Endothelial cell of umbilical vein (primary cell): Measurements from ENCODE around the gene ATXN1. TPM values are rescaled to one million over a fixed set of nuclear protein-coding genes. Genes with fewer than 3 reads are reported as not detected.

Experiments used
- BruUV-seq: library from RNA; stranded (reverse); fragments of 400-500 nt; replicated peaks from 2 replicates; lab custom pipeline; 2021; lab: Mats Ljungman, UMichigan
- CTCF ChIA-PET: fragments of 300-600, 350-600 bp; sonication (Branson Sonifier 250); formaldehyde crosslinking; loops from one replicate; lab custom pipeline; 2021; ENCODE audit warnings: antibody characterized with exemption, inconsistent platforms; lab: Charles Lee
- POLR2A ChIA-PET: fragments of 300-600, 350-600 bp; sonication (Branson Sonifier 250); formaldehyde crosslinking; loops from one replicate; lab custom pipeline; 2021; ENCODE audit warnings: antibody characterized with exemption, inconsistent platforms; lab: Charles Lee
- DNase-seq: peaks from one replicate; pipeline ENCODE4 v3.0.0-alpha.2; 2011; ENCODE audit warnings: low read depth, low spot score
- FAIRE-seq: peaks from 2 replicates; lab custom pipeline; 2011; peaks lifted over from hg19 to GRCh38; lab: Jason Lieb, UNC
- H2AFZ ChIP-seq: 2 replicates; pipeline ENCODE4 v1.6.0; 2012; ENCODE audit warnings: low read depth, low read length, control low read depth, inconsistent platforms
- H3K27ac ChIP-seq: 2 replicates; pipeline ENCODE4 v1.5.1; 2011; ENCODE audit warnings: low read depth, mild to moderate bottlenecking, control low read depth, low read length, moderate library complexity; ENCODE audit not compliant: insufficient read depth
- H3K27me3 ChIP-seq, 2 experiments: 2 replicates each; pipeline versions ENCODE4 v1.6.0 to v1.6.1; 2011; ENCODE audit warnings: low read length in 2 of 2, mixed read lengths in 1 of 2; ENCODE audit not compliant: control insufficient read depth in 2 of 2, insufficient read depth in 2 of 2
- H3K36me3 ChIP-seq, 2 experiments: 2 replicates in 1 of 2; 3 replicates in 1 of 2; pipeline ENCODE4 v1.5.1; 2011; ENCODE audit warnings: low read length in 2 of 2, mild to moderate bottlenecking in 1 of 2, moderate library complexity in 1 of 2; ENCODE audit not compliant: control insufficient read depth in 2 of 2, insufficient read depth in 2 of 2; ENCODE audit errors: extremely low read depth in 1 of 2
- H3K4me1 ChIP-seq: 3 replicates; pipeline ENCODE4 v1.5.1; 2011; ENCODE audit warnings: mild to moderate bottlenecking, low read length; ENCODE audit not compliant: control insufficient read depth, insufficient read depth; ENCODE audit errors: extremely low read depth
- H3K4me2 ChIP-seq: 2 replicates; pipeline ENCODE4 v1.6.1; 2011; ENCODE audit warnings: low read length, control low read depth, mixed read lengths; ENCODE audit not compliant: insufficient read depth
- H3K4me3 ChIP-seq, 3 experiments: fragments of 200-600 bp in 1 of 3; sonication (generic), shearing (Covaris generic) in 1 of 3; replicated peaks in 1 of 3; 2 replicates each; pipeline ENCODE4 v1.5.1; 2011 to 2016; ENCODE audit warnings: control low read depth in 3 of 3, low read length in 3 of 3, mild to moderate bottlenecking in 2 of 3, inconsistent platforms in 1 of 3, low read depth in 1 of 3, moderate library complexity in 1 of 3; ENCODE audit not compliant: insufficient read depth in 1 of 3
- H3K79me2 ChIP-seq: 2 replicates; pipeline ENCODE4 v1.6.0; 2012; ENCODE audit warnings: low read length, inconsistent platforms; ENCODE audit not compliant: control insufficient read depth, insufficient read depth
- H3K9ac ChIP-seq: replicated peaks from 2 replicates; pipeline ENCODE3; 2011; ENCODE audit warnings: low read length, control low read depth; ENCODE audit not compliant: insufficient read depth; ENCODE audit errors: extremely low read depth
- H3K9me1 ChIP-seq: replicated peaks from 3 replicates; pipeline ENCODE4 v1.6.0; 2011; ENCODE audit warnings: mild to moderate bottlenecking, low read length; ENCODE audit not compliant: control insufficient read depth, insufficient read depth; ENCODE audit errors: extremely low read depth
- H3K9me3 ChIP-seq: replicated peaks from 2 replicates; pipeline ENCODE4 v1.5.1; 2012; ENCODE audit warnings: low read length, inconsistent platforms; ENCODE audit not compliant: control insufficient read depth, insufficient read depth
- H4K20me1 ChIP-seq: replicated peaks from 2 replicates; pipeline ENCODE3; 2011; ENCODE audit warnings: mild to moderate bottlenecking, low read length; ENCODE audit not compliant: control insufficient read depth, insufficient read depth; ENCODE audit errors: extremely low read depth
- GATA2 ChIP-seq: IDR thresholded peaks from 2 replicates; pipeline ENCODE4 v1.7.0; 2011; ENCODE audit warnings: low read depth, mild to moderate bottlenecking, moderate library complexity, mixed read lengths, low read length; ENCODE audit not compliant: insufficient read length, insufficient read depth
- JUN ChIP-seq: IDR thresholded peaks from 2 replicates; pipeline ENCODE4 v1.6.1; 2011; ENCODE audit warnings: borderline replicate concordance, low read depth; ENCODE audit not compliant: insufficient read length, insufficient read depth
- MYC ChIP-seq: IDR thresholded peaks from one replicate; pipeline ENCODE4 v1.6.1; 2011; ENCODE audit warnings: mild to moderate bottlenecking, low read depth, low read length
- POLR2AphosphoS5 ChIP-seq: IDR thresholded peaks from 2 replicates; pipeline ENCODE4 v1.6.1; 2012; ENCODE audit warnings: low read depth, mild to moderate bottlenecking, control low read depth, low read length, moderate library complexity; ENCODE audit not compliant: insufficient read depth
- dilution Hi-C: fragments of 300-500 bp; cut with MboI; formaldehyde crosslinking; loops from one replicate; pipeline ENCODE4 v1.15.0; 2019; ENCODE audit warnings: low sequenced_read_pairs; ENCODE audit not compliant: extremely low pct_ligation_motif_present
- intact Hi-C: fragments of 100-400 bp; cut with micrococcal nuclease; formaldehyde crosslinking; loops from one replicate; pipeline ENCODE4 v1.10.0; 2022
- polyA plus RNA-seq, 4 experiments: library from polyadenylated mRNA; depleted of rRNA in 3 of 4; stranded (reverse) in 3 of 4; unstranded in 1 of 4; fragments of >200 nt; gene quantifications; 2 replicates each; pipeline versions ENCODE4 v1.2.1 to v1.2.3, GENCODE V29; 2011 to 2012; ENCODE audit warnings: missing spikeins in 1 of 4
- total RNA-seq: library from RNA; stranded (reverse); gene quantifications from 2 replicates; pipeline ENCODE4 v1.2.3, GENCODE V29; 2021
- TF ChIP-seq, protein P1 (sequence below), 2 donors: IDR thresholded peaks; 1 replicate in 1 of 2; 2 replicates in 1 of 2; pipeline ENCODE4 v1.5.1; 2011; ENCODE audit warnings: low read length in 2 of 2, mild to moderate bottlenecking in 2 of 2, moderate library complexity in 2 of 2, control low read depth in 1 of 2, inconsistent platforms in 1 of 2, low read depth in 1 of 2; ENCODE audit not compliant: insufficient read depth in 1 of 2; ENCODE audit errors: extremely low read depth in 1 of 2
- TF ChIP-seq, protein P2 (sequence below): IDR thresholded peaks from 2 replicates; pipeline ENCODE4 v1.6.1; 2011; ENCODE audit not compliant: insufficient read depth, insufficient read length

The ATXN1 gene
- total and polyA plus RNA-seq, 2 donors (not counting 3 experiments of a cell fraction or from before 2014, with no cell fraction given) = 16.4 to 33.0 TPM

DNA sequence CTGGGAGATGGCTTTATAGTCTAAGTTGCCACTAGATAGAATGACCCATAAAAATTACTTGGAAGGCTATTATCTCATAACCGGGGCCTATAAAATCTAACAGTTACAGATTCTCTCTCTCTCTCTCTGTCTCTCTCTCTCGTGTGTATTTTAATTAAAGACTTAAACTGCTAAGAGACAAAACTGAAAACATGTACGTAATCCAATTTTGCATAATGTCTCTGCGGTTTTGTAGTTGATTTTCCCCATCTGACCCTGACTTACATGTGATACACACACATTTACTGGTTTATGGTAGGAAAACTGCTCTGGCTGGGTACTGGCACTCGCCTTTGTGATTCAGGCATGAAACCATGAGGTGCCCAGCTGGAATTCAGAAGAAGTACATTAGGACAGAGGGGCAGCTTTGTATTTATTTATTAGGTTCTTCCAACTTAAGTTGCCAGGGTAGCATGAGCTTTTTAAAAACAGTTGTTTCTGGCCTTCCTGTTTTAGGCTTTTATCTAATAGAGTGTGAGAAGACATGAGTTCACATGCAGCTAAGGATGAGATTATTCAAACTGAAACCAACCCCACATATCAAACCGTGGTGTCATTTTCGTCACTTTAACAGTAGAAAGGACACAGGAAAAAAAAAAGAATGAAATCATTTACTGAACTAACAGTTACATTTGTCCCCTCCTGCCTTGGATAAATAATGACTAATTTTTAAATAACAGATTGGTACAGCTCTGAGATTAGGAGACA lies 340.4 kb downstream of the ATXN1 start:
- no peak overlapping the region for H3K4me2 ChIP-seq
- peak; percentile 33 for FAIRE-seq
- H3K4me1 ChIP-seq = no peaks in the 10 kb centered on the region
- no peak overlapping the region for H3K9ac ChIP-seq
- H3K79me2 ChIP-seq = no peaks in the 10 kb centered on the region
- no peaks in the 10 kb centered on the region for H3K36me3 ChIP-seq
- no peak for DNase-seq
- POLR2A ChIA-PET = no interaction called here
- H3K4me3 ChIP-seq = no peak overlapping the region
- H4K20me1 ChIP-seq = no peaks in the 10 kb centered on the region
- no peak for TF ChIP-seq MYC
- TF ChIP-seq JUN = no peak
- TF ChIP-seq GATA2 = no peak
- intact Hi-C loops = no loop called here
- no TSS peak for BruUV-seq
- H3K27me3 ChIP-seq = no peaks in the 10 kb centered on the region
- dilution Hi-C loops = no loop called here
- no peaks in the 10 kb centered on the region for H3K9me1 ChIP-seq
- no peak overlapping the region for H3K27ac ChIP-seq
- CTCF ChIA-PET = interaction anchor here (0.6 to 1.8 kb wide), 3 partner anchors 17 to 341 kb away, joined by 4 to 7 read pairs (median 5); partner anchors contain the start of gene ATXN1
- H3K9me3 ChIP-seq = no peaks in the 10 kb centered on the region
- no peak overlapping the region for H2AFZ ChIP-seq

GRCh38 chr6:16420337-16420714 lies 340.9 kb downstream of the ATXN1 start:
- Histone ChIP-seq H3K4me1 (no peaks in the 10 kb centered on the region), H3K36me3 (no peaks in the 10 kb centered on the region), H3K4me2 (no peak overlapping the region), H2AFZ (no peak overlapping the region), H3K9me1 (no peaks in the 10 kb centered on the region), H3K79me2 (no peaks in the 10 kb centered on the region), H3K9ac (no peak overlapping the region), H3K27ac (no peak overlapping the region), H3K27me3 (no peaks in the 10 kb centered on the region), H3K9me3 (no peaks in the 10 kb centered on the region), H3K4me3 (no peak overlapping the region), H4K20me1 (no peaks in the 10 kb centered on the region)
- ChIA-PET CTCF (interaction anchor here (0.6 to 1.8 kb wide), 4 partner anchors 16 to 341 kb away, joined by 3 to 7 read pairs (median 4); partner anchors contain the start of gene ATXN1), POLR2A (no interaction called here)
- intact Hi-C loops (no loop called here), dilution Hi-C loops (no loop called here)
- TF ChIP-seq POLR2AphosphoS5 (no peak), JUN (no peak), MYC (no peak)
- TF ChIP-seq, protein P1, sequence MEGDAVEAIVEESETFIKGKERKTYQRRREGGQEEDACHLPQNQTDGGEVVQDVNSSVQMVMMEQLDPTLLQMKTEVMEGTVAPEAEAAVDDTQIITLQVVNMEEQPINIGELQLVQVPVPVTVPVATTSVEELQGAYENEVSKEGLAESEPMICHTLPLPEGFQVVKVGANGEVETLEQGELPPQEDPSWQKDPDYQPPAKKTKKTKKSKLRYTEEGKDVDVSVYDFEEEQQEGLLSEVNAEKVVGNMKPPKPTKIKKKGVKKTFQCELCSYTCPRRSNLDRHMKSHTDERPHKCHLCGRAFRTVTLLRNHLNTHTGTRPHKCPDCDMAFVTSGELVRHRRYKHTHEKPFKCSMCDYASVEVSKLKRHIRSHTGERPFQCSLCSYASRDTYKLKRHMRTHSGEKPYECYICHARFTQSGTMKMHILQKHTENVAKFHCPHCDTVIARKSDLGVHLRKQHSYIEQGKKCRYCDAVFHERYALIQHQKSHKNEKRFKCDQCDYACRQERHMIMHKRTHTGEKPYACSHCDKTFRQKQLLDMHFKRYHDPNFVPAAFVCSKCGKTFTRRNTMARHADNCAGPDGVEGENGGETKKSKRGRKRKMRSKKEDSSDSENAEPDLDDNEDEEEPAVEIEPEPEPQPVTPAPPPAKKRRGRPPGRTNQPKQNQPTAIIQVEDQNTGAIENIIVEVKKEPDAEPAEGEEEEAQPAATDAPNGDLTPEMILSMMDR (IDR thresholded peaks at IDR 0.05; ENCODE audit: extremely low read depth in 1 of 2, insufficient read depth in 1 of 2, low read depth in 1 of 2, low read length in 2 of 2) = no peak
- TF ChIP-seq, protein P2, sequence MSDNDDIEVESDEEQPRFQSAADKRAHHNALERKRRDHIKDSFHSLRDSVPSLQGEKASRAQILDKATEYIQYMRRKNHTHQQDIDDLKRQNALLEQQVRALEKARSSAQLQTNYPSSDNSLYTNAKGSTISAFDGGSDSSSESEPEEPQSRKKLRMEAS = no peak
- no peak for DNase-seq
- no TSS peak for BruUV-seq
- no peak for FAIRE-seq
